Stimulated activated naive B cell treated with anti-CD40 and anti-IgM and Interleukin-4, amounts not matched to agents 10 μg/mL and 1 μg/mL and 100 μg/mL, for 72 hours (primary cell): Measurements from ENCODE around the gene XG.

Source experiments
- ATAC-seq, 2 donors: fragments of 150-1000 bp; cut with Tn5 transposase; replicated peaks; 2 replicates each; pipeline ENCODE4 v1.10.0; 2021; ENCODE audit warnings: moderate library complexity in 1 of 2
- DNase-seq: peaks from one replicate; pipeline ENCODE4 v3.0.0; 2021
- H3K27ac Mint-ChIP-seq: one replicate; pipeline ENCODE4 v1.8.0; 2022; ENCODE audit warnings: mild to moderate bottlenecking, mixed read lengths
- H3K27me3 Mint-ChIP-seq, 2 donors: one replicate each; pipeline ENCODE4 v1.8.0; 2022; ENCODE audit warnings: mixed read lengths in 2 of 2
- H3K36me3 Mint-ChIP-seq, 2 donors: one replicate each; pipeline ENCODE4 v1.8.0; 2022; ENCODE audit warnings: mixed read lengths in 2 of 2, mild to moderate bottlenecking in 1 of 2
- H3K4me1 Mint-ChIP-seq, 2 donors: one replicate each; pipeline ENCODE4 v1.8.0; 2022; ENCODE audit warnings: mixed read lengths in 2 of 2, mild to moderate bottlenecking in 1 of 2
- H3K4me3 Mint-ChIP-seq, 2 donors: one replicate each; pipeline ENCODE4 v1.8.0; 2022; ENCODE audit warnings: mild to moderate bottlenecking in 2 of 2, mixed read lengths in 2 of 2, moderate library complexity in 1 of 2
- H3K9me3 Mint-ChIP-seq, 2 donors: one replicate each; pipeline ENCODE4 v1.8.0; 2022; ENCODE audit warnings: mixed read lengths in 2 of 2, mild to moderate bottlenecking in 1 of 2

The XG gene

GRCh38 chrX:2829469-2830246, 77.8 kb downstream of the XG start:
- H3K9me3 Mint-ChIP-seq = no peaks in the 10 kb centered on the region
- no peak overlapping the region for H3K27ac Mint-ChIP-seq
- no peaks in the 10 kb centered on the region for H3K36me3 Mint-ChIP-seq
- peaks cover 22 to 28% of the 10 kb centered on the region in 2 donors for H3K27me3 Mint-ChIP-seq
- no peaks in the 10 kb centered on the region for H3K4me1 Mint-ChIP-seq
- DNase-seq (no peak), ATAC-seq (no peak)
- no peak overlapping the region for H3K4me3 Mint-ChIP-seq

DNA sequence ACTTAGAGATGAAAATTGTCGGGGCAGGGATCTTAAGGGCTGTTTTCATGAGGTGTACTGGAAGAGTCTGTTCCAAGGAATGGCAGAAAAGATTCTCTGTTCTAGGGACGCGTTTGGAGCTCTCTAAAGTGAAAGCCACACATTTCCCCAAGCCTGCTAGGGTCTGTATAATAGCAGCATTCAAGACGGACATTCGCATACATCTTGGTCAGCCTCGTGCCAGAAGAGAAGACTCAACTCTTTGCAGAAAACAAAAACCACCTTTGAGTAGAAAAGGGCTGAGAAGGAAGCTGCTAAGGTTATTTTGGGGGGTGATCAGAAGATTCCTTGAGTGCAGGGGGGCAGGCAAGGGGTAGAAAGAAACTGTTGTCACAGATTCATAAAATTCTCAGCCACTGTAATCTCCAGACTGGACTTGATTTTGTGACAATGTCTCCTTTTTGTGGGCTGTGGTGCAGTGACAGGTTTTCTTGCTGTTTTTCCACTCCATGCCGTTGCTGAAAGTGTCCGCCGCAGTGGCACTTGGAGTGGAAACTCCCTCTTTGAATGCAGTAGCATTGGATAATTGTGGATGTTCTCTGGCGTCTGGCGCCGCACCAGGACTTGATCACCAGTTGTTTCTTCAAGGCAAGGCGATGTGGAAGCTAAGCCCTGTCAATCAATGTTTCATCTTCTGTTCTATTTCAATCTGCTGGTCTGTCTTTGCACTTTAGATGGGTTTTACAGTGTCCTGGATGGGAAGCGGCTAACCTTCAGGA, 79.8 kb downstream of the XG start:
- Mint-ChIP-seq H3K27me3 (peaks cover 30 to 37% of the 10 kb centered on the region in 2 donors), H3K4me3 (no peak overlapping the region), H3K27ac (no peak overlapping the region), H3K4me1 (no peaks in the 10 kb centered on the region), H3K36me3 (no peaks in the 10 kb centered on the region), H3K9me3 (peaks cover 6 to 7% of the 10 kb centered on the region in 2 donors)
- no peak for DNase-seq
- ATAC-seq = no peak

- ATAC-seq = no peak
- Mint-ChIP-seq H3K36me3 (peaks cover 0 to 4% of the 10 kb centered on the region in 2 donors), H3K27me3 (peaks cover 20 to 30% of the 10 kb centered on the region in 2 donors), H3K27ac (no peak overlapping the region), H3K9me3 (peaks cover 16 to 29% of the 10 kb centered on the region in 2 donors), H3K4me1 (no peaks in the 10 kb centered on the region), H3K4me3 (no peak overlapping the region)
- no peak for DNase-seq
Observed at GRCh38 chrX:2837961-2838360, 86.1 kb downstream of the XG start.

GRCh38 chrX:2840961-2841360, 89.1 kb downstream of the XG start:
- Mint-ChIP-seq H3K27ac (no peak overlapping the region), H3K4me1 (no peaks in the 10 kb centered on the region), H3K9me3 (peaks cover 13 to 25% of the 10 kb centered on the region in 2 donors), H3K27me3 (peaks cover 12 to 14% of the 10 kb centered on the region in 2 donors), H3K36me3 (peaks cover 0 to 4% of the 10 kb centered on the region in 2 donors), H3K4me3 (no peak overlapping the region)
- no peak for ATAC-seq
- no peak for DNase-seq

GRCh38 chrX:2841537-2841936, 89.7 kb downstream of the XG start:
- peaks cover 0 to 4% of the 10 kb centered on the region in 2 donors for H3K36me3 Mint-ChIP-seq
- H3K4me3 Mint-ChIP-seq = no peak overlapping the region
- no peaks in the 10 kb centered on the region for H3K4me1 Mint-ChIP-seq
- no peak overlapping the region for H3K27ac Mint-ChIP-seq
- no peak for ATAC-seq
- peaks cover 9 to 12% of the 10 kb centered on the region in 2 donors for H3K27me3 Mint-ChIP-seq
- peaks cover 10 to 22% of the 10 kb centered on the region in 2 donors for H3K9me3 Mint-ChIP-seq
- DNase-seq = no peak

DNA sequence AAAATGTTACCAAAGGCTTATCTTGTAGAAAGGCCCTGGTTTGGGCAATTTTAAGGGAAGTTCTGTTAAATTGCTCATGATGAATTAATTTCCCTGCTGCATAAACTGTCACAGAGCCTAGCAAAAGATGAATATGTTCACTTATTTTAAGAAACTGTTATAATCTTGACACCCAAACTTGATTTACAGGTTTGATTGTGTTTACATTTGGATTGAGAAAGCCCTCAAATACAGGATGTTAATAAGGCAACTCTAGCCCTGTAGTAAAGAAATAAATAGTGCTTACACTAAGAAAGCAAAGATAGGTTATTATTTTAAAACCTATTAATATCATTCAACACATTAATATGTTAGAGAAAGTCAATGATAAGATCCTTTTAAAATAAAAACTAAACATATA, 95.2 kb downstream of the XG start:
- Mint-ChIP-seq H3K9me3 (no peaks in the 10 kb centered on the region), H3K36me3 (no peaks in the 10 kb centered on the region)

DNA sequence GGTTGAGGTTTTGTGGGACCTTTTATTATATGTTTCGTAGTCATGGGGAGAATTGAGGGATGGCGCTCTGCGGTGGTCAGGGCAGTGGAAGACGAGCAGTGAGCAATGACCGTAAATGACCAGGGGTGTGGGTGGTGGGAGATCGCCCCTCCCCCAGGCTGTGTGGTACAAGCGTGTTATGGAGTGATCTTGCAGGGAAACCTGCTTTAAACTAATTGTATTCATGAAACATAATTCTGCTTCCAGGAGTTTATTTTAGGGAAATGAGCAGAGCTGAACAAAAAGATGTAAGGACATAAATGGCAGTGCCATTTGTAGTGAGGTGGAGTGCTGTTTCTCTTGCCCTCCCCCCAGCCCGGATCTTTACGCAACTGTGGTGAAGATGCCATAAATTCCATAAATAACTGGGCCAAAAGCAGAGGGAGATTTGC, 97.0 kb downstream of the XG start:
- no peaks in the 10 kb centered on the region for H3K36me3 Mint-ChIP-seq

More for the DNA sequence above, 95.2 kb downstream of the XG start:
- ATAC-seq (no peak), DNase-seq (no peak)
- Mint-ChIP-seq H3K4me1 (no peaks in the 10 kb centered on the region), H3K27ac (no peak overlapping the region), H3K27me3 (peaks cover 6 to 13% of the 10 kb centered on the region in 2 donors), H3K4me3 (no peak overlapping the region)

GRCh38 chrX:2854918-2855317, 103.1 kb downstream of the XG start:
- Mint-ChIP-seq H3K36me3 (no peaks in the 10 kb centered on the region), H3K9me3 (no peaks in the 10 kb centered on the region), H3K4me3 (no peak overlapping the region), H3K27ac (no peak overlapping the region), H3K27me3 (no peaks in the 10 kb centered on the region), H3K4me1 (no peaks in the 10 kb centered on the region)
- ATAC-seq (no peak), DNase-seq (no peak)

More for the DNA sequence above, 97.0 kb downstream of the XG start:
- Mint-ChIP-seq H3K4me1 (no peaks in the 10 kb centered on the region), H3K9me3 (no peaks in the 10 kb centered on the region), H3K27ac (no peak overlapping the region), H3K4me3 (no peak overlapping the region), H3K27me3 (peaks cover 6 to 13% of the 10 kb centered on the region in 2 donors)
- ATAC-seq (no peak), DNase-seq (no peak)

DNA sequence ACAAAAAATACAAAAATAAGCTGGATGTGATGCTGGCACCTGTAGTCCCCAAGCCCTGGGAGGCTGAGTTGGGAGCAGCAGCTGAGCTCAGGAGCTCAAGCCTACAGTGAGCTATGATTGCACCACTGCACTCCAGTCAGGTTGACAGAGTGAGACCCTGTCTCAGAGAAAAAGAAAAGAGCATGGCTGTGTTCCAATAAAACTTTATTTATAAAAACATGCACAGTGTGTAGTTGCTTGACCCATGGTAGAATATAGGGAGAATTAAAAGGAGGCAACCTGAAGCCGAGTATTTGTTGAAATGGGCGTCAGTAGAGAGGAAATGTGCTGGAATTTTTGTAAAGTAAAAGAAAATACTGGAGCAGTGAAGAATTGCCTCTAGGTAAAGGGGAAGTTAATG, 103.9 kb downstream of the XG start:
- H3K27ac Mint-ChIP-seq = no peak overlapping the region
- H3K27me3 Mint-ChIP-seq = no peaks in the 10 kb centered on the region
- DNase-seq (no peak), ATAC-seq (no peak)
- no peaks in the 10 kb centered on the region for H3K4me1 Mint-ChIP-seq
- no peak overlapping the region for H3K4me3 Mint-ChIP-seq
- H3K9me3 Mint-ChIP-seq = no peaks in the 10 kb centered on the region
- H3K36me3 Mint-ChIP-seq = no peaks in the 10 kb centered on the region

DNA sequence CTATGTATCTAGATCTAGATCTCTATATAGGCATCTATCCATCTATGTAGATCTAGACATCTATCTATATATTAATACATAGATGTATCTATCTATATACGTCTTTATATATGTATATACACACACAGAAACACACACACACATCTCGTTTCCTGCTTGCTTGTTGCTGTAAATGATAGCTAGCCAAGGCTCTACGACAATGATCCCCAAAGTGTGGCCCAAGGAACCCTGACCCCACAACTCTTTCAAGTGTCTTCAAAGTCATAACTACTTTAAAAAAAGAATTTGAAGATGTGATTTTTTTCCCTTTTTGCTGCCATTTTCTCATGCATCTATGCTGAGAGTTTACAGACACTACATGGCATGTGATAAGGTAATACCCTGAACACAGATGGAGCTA, 105.7 kb downstream of the XG start:
- H3K9me3 Mint-ChIP-seq = no peaks in the 10 kb centered on the region
- peaks cover 0 to 5% of the 10 kb centered on the region in 2 donors for H3K27me3 Mint-ChIP-seq
- H3K36me3 Mint-ChIP-seq = no peaks in the 10 kb centered on the region
- DNase-seq = no peak
- H3K27ac Mint-ChIP-seq = no peak overlapping the region
- no peaks in the 10 kb centered on the region for H3K4me1 Mint-ChIP-seq
- no peak overlapping the region for H3K4me3 Mint-ChIP-seq
- no peak for ATAC-seq

DNA sequence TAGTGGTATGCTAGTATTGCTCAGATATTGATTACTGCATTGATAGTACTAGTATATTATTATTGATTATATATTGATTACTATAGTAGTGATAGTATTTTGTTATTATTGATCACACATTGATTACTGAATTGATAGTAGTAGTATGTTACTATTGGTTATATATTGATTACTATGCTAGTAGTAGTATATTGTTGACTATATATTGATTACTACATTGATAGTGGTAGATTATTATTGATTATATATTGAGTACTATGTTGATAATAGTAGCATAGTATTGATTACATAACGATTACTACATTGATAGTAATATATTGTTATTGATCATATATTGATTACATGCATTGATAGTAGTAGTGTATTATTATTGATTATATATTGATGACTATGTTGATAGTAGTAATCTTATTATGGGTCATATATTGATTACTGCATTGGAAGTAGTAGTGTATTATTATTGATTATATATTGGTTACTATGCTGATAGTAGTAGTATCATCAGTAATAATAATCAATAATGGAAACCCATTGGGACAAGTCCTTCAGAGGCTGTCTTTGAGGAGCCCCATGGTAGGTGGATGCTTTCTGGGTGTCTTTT, 107.5 kb downstream of the XG start:
- DNase-seq (no peak), ATAC-seq (no peak)
- no peaks in the 10 kb centered on the region for H3K36me3 Mint-ChIP-seq
- H3K4me3 Mint-ChIP-seq = no peak overlapping the region
- peaks cover 0 to 9% of the 10 kb centered on the region in 2 donors for H3K27me3 Mint-ChIP-seq
- H3K4me1 Mint-ChIP-seq = no peaks in the 10 kb centered on the region
- no peak overlapping the region for H3K27ac Mint-ChIP-seq
- H3K9me3 Mint-ChIP-seq = no peaks in the 10 kb centered on the region

GRCh38 chrX:2862404-2862803, 110.6 kb downstream of the XG start:
- no peak for ATAC-seq

GRCh38 chrX:2863646-2864045, 111.8 kb downstream of the XG start:
- Mint-ChIP-seq H3K27ac (no peak overlapping the region), H3K9me3 (no peaks in the 10 kb centered on the region), H3K27me3 (peaks cover 0 to 30% of the 10 kb centered on the region in 2 donors), H3K4me1 (no peaks in the 10 kb centered on the region), H3K4me3 (no peak overlapping the region), H3K36me3 (no peaks in the 10 kb centered on the region)
- ATAC-seq = no peak
- DNase-seq = no peak

More at GRCh38 chrX:2862404-2862803, 110.6 kb downstream of the XG start:
- Mint-ChIP-seq H3K27ac (no peak overlapping the region), H3K4me3 (no peak overlapping the region), H3K9me3 (no peaks in the 10 kb centered on the region), H3K27me3 (peaks cover 0 to 27% of the 10 kb centered on the region in 2 donors), H3K4me1 (no peaks in the 10 kb centered on the region), H3K36me3 (no peaks in the 10 kb centered on the region)
- DNase-seq = no peak
